NCI-H2107 (cell line): ENCODE results near the gene NALF2.

Experiments
- DNase-seq: peaks from one replicate; lab custom pipeline; 2025; lab: John Stamatoyannopoulos, UW

NALF2 gene

DNA sequence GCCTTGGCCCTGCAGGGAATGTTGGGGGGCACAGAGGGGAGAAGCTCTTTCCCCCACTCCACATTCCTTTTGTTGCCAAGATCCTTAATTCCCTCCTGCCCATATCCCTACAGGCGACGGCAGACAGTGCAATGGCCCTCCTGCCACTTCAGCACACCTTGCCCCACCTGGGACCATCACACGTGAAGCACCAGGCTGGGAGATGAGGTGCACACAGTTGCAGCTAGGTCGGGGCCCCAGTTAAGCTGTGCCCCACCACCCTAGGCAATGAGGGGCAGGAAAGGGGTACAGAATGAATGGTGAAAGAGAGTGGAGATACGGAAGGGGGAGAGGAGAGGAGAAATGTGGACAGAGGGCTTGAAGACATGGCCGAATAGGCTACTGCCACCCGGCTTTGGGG, 26.2 kb downstream of the NALF2 start:
- no peak for DNase-seq

DNA sequence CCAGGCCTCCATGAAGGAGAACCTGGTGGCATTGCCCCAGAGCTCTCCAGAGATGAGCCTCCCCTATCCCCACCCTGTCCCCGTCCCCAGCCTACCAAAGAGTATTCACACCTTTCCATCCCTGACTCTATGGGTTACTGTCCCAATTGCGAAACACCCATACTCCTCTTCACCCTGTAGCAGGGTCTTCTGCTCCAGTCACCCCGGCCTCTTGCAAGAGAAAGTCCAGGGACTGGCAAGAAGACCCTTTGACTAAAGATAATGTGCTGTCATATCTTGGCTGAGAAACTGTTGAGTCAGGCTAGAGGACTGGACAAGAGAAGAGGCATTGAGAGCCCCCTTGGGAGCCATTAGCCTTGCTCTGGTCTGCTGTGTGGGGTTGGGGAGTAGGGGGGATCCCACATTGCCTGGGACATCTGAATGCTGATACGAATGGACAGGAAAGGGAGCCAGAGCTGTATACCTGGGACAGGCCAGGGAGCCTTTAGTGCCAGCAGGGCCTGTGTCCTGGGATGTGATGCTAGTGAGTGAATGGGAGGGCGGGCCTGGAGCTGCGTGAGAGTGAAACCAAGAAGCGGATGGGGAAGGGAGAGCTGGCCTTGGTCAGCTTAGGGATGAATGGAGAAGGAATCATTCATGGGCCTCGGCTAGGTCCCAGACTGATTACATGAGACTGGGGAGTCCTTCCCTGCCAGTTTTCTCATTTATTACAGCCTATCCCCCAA, 27.1 kb downstream of the NALF2 start:
- no peak for DNase-seq

DNA sequence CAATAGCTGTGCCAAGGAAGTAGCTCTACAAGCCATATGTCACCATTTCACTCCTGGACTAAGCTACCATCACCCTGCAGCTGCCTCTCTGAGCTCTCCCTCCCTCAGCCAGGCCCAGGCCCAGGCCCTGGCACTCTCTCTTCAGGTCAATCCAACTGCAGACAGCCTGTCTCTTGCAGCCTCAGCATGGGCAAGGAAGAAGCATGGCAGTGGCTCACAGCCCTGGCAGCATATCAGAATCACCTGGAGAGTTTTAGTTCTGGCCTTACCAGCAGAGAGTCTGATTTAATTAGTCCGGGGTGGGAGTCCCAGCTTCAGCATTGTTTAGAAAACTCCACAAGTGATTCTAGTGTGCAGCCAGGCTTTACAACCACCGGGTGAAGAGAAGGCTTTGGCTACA, 31.5 kb downstream of the NALF2 start:
- peak; percentile 20 for DNase-seq

DNA sequence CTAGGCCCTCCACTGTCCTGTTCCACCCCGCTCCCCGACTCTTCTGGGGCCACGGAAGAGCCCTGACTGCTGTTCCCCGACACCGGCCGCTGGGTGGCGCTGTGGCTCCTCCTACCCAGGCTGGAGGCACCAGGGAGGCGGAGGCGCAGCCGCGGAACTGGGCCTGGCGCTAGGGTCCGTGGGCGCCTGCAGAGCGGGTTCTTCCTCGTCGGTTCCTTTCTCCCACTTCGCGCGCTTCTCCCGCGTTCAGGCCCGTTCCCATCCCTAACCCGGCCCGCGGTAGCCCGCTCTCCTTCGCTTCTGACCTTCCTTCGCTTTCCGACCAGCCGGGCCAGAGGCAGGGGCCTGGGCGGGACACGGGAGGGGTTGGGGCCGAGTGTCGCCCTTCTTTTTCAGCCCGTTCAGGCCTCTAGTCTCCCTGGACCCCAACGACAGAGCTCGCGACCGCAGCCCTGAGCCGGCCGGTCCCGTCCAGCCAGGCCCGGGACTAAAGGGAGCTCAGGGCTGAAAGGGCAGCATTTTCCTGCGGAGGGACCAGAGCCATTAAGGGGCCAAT, 34.3 kb downstream of the NALF2 start:
- DNase-seq = peak; percentile 2

DNA sequence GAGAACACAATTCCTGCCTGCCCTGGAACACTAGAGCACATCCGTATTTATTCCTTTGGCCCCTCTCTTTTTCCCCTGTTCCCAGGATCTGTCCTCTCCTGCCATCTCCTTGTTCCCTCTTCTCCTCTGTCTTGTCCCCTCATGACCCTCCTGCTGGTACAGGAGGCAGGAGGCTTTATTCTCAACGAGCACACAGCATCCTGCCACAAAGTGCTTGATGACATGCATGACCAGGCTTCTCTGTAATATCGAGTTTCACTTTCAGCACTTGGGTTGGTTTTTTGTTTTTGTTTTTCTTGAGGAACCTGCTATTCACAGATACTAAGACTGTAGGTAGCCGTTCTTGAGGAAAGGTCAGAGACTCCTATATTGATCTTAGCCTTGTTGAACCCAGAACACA, 35.3 kb downstream of the NALF2 start:
- DNase-seq = no peak

DNA sequence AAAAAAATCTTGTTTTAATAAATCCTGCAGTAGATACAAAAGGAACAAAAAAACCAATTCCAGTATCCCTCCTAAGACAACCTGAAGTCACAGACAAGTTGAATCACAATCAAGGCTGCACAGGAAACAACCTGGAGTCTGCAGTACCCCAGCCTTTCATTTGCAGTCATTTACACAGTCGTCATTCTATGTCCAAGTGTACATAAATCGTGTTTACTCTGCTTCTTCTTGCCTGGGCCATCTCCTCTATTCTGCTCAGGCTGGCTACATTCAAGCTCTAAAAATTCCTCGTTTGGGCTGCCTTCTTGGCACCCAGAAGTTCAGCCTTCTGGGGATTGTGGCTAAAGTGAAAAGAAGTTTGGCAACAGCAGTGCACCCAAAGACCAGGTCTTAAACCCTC, 37.8 kb downstream of the NALF2 start:
- no peak for DNase-seq

DNA sequence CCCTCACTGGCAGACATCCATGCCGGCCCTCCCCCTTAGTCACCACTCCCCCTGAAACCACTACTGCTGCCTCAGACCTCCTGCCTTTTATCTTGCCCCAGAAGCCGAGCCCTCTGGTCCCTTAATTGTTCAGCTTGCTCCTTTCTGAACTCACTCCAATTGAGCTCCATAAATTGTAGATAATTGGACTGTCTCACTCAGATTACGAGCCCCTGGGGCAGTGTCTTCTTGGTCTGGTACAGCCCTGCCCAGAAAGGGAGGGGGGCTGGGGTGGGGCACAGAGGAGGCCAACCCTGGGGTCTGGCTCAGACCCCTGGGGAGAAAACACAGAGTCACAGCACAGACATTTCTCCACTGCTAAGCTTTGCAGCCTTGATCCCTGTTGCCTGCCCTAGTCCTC, 39.4 kb downstream of the NALF2 start:
- DNase-seq = no peak

DNA sequence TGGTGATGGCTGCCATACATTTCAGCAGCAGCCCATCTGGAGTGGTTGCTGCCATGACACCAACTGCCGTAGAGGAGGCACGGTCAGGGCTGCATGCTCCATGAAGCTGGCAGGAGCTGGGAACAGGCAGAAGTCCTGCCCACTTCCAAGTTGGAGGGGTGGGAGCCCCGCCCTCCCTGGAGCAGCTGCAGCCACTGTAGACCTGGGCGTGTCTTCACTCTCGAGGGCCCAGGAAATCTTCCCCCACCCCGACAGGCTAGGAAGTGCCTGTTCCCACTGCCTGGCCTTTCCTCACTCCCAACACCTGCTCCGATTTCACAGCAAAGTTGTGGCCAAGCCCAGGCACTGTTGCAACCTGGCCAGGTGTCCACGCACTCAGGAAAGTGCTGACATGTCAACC, 42.3 kb downstream of the NALF2 start:
- DNase-seq = no peak

DNA sequence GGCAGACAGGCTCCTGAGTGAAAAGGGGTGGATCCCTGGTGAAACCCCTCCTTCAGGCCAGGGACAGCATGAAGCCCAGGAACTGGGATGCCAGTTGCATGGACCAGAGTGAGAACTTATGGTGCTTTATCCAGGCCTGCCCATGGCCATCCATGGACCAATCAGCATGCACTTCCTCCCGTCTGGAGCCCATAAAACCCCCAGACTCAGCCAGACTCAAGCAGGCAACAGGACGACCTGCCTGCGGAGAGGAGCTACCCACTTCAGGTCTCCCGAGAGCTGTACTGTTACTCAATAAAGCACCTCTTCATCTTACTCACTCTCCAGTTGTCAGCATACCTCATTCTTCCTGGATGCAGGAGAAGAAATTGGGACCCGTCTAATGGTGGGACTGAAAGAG, 42.9 kb downstream of the NALF2 start:
- no peak for DNase-seq

DNA sequence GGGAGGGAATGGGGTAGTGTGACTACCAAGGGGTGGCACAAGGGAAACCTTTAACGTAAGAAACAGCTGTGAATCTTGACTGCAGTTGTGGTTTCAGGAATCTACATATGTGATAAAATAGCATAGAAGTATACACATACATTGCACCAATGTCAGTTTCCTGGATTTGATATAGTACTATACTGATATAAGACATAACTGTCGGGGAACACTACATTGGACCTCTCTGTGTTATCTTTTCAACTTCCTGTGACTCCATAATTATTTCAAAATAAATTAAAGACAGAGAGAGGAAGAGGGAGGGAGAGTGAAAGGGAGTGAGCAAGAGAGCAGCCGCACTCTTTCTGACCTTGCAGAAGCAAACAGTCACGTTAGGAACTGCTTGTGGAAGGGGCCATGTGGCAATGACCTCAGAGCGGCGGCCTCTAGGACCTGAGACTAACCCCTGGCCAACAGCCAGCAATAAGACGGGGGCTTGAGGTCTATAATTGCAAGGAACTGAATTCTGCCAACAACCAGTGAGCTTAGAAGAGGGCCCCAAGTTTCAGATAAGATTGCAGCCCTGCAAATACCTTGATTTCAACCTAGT, 47.4 kb downstream of the NALF2 start:
- no peak for DNase-seq

DNA sequence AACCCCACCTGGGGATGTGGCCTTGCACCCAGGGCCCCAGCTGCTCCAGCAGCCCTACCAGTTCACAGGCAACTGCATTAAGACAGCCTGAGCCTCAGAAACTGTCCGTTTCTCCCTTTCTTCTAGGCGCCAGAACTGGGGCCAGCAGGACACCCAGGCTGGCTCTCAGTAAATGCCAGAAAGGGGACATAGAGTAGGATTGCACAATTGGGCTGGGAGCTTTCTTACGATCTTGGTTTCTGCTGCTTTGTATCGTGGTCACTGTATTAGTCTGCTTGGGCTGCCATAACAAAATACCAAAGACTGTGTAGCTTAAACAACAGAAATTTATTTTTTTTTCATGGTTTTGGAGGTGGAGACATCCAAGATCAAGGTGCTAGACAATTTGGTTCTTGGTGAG, 48.4 kb downstream of the NALF2 start:
- DNase-seq = no peak
